GM21576 (cell line): ENCODE data around the gene ZNF684.
"Not testable (repeated sequence)": the region's sequence is repeated elsewhere in the genome, so short reads cannot be mapped to it uniquely, and the experiment has no call there.

Experiments
- ATAC-seq: cut with Tn5 transposase; IDR thresholded peaks from one replicate; pipeline ENCODE4 v1.9.1; 2021; ENCODE audit warnings: mild to moderate bottlenecking, moderate library complexity; ENCODE audit not compliant: unreplicated experiment

ZNF684 gene

DNA sequence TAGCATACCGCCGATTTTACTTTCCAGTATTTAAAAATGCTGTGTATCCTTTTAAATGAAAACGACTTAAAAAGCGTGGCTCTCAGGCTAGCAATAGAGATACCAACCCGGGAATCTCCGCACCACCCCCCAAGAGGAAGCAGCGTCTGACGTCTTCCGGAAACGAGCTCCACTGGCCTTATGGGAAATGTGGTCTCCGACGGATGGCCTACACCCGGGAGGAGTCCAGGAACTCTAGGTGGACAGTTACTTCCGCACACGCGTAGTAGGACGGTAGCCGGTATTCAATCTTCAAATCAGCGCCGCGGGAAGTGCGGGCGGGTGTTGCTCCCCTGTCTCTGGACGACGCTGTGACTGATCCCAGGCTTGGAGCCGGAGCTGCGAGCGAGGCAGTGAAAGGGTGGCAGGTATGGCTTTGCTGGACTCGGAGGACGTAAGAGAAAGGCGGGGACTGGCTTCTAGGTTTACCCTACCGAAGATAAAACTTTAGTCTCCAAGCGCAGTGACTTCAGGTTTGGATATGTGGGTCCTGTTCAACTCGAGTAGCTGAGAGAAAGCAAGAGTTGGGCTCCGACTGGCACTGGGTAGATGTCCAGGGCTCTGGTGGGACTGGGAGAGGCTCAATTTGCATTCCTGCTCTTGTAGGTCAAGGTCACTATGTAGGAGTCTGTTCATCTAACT is at the start of gene ZNF684:
Gene ZNF684 (plus strand): TSS at position 257 of the 681 bp plus-strand sequence. CDS start 1,530 bp downstream, outside the sequence.
- peak; percentile 97 for ATAC-seq

DNA sequence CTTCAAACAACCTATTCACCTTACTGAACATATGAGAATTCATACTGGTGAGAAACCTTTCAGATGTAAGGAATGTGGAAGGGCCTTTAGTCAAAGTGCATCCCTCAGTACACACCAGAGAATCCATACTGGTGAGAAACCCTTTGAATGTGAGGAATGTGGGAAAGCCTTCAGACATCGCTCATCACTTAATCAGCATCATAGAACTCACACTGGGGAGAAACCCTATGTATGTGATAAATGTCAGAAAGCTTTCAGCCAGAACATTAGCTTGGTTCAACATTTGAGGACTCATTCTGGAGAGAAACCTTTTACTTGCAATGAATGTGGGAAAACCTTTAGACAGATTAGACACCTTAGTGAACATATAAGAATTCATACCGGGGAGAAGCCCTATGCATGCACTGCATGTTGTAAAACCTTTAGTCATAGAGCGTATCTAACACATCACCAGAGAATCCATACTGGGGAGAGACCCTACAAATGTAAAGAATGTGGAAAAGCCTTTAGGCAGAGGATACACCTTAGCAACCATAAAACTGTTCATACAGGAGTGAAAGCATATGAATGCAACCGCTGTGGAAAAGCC is 36.0 kb upstream of the ZNF684 start:
- no peak for ATAC-seq

DNA sequence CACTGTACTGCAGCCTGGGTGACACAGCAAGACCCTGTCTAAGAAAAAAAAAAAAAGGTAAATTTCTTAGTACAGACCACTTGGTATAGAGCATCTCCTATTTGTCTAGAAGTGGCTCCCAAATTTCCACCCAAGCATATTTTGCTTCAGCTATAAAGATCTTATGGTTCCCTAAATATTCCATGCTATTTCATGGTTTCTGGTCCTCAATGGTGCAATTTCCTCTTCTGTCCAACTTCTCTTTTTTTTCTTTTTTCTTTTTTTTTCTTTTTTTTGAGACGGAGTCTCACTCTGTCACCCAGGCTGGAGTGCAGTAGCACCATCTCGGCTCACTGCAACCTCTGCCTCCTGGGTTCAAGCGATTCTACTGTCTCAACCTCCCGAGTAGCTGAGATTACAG is 28.8 kb upstream of the ZNF684 start:
- not testable (repeated sequence) for ATAC-seq

DNA sequence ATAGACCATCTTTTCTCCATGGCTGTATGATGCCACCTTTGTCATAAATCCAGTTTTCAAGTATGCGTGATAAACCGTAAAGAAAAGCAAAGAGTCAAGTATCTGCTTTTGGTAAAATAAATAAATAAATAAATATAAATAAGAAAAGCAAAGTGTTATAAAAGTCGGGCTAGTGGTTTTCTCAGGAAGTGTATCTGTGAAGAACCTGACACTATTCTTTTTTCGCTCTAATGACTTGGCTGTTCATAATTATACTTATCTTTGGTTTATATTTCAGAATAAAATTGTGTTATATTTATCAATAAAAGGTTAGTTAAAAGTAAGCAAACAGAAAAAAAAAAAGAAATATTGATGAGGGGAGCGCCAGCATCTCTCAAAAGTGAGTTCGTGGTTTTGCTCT is 23.5 kb upstream of the ZNF684 start:
- no peak for ATAC-seq

DNA sequence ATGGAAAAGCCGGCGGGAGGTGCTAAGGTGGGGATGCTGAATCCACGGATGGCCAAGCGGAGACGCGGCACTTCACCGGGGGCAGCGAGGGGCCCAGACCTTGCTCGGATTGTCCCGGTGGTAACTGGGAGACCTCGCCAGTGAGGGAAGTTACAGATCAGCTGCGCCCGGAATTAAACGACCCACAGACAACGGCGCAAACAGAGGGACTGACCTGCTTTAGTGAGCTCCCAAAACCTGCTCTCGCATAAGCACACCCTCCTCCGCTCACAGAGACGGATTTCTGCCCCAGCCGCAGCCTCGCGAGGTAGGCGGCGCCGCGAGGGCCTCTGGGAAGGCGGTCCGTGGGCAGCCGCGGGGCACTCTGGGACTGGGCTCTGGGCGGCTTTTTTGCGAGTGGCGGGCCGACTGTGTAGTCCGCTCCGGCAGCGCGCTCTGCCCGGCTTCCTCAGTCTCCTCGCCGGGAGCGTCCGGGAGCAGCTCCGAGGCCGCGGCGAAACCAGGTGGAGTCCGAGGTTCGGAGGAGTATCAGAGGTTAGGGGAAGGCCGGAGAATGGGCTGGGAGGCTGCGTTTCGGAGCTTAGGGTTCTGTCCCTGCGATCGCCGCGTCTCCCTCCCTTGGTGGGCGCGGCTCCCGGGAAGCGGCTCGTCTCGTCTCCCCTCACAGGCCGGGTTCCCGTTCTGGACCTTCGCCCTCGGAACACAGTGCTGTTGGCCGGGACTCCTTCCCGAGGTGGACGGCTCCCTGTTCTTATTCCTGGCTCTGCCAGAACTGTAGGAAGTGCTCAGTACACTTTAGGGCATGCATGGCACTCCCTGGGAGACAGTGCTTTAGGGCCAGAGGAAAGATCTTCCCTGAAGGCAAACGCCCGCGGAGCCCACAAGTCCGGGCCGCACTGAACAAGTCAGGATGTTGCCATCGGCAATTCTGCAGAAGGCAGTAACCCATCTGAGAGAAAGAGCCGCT is 22.8 kb upstream of the ZNF684 start, which contains the start of gene EXO5:
Gene EXO5 (plus strand): TSS at position 393 of the 967 bp plus-strand sequence. CDS start 5,778 bp downstream, outside the sequence.
- ATAC-seq: peak; percentile 75

DNA sequence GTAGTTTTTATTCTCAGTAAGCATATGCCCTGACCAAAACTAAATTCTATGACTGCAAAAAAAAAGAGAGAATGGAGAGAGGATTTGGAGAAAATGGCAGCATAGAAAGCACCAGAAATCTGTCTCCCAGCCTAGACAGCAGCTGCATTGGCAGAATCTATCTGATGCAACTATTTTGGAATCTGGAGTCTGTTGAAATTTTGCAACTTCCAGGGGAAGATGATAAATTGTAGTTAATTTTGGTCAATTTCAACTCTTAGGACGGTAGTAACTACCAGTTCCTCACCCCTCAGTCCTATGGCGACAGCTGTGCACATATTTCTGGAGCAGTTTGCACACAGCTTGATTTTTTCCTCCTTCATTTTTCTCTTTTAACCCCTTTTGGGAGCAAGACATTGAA is 11.9 kb upstream of the ZNF684 start:
- ATAC-seq: no peak

DNA sequence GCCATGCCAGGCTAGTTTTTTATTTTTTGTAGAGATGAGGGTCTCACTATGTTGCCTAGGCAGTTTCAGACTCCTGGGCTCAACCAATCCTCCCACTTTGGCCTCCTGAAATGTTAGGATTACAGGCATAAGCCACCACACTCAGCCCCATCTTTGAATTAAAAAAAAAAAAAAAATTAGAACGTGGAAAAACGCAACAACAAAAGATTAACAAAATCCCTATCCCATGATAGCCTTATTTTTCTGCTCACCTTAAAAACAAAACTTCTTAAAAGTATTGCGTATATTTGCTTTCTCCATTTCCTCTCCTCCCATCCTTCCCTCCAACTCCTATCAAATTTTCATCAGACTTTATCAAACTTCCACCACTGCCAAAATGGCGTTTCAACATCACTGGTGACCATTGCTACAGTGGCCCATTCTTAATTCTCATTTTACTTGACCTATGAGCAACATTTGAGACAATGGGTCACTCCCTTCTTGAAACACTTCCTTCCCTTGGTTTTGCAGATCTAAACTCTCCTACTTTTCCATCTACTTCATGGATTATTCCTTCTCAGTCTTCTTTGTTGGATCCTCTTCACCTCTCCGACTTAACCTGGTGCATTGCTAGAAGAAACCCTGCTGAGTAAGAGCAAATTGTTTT is 579 bp upstream of the ZNF684 start:
- no peak for ATAC-seq

DNA sequence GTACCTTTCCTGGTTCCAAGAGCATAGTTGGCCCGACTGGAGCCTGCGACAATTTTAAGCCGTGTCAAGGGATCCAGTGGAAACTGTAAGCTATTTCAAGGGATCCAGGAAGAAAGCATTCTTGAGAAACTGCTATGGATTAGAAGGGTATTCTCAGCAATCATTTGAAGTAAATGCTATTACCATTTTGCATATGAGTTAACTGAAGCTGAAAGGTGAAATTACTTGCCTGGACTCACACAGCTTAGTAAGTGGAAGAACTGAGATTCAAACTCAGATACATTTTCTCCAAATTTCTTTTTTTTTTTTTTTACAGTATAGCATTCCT is 589 bp downstream of the ZNF684 start:
- ATAC-seq: no peak

DNA sequence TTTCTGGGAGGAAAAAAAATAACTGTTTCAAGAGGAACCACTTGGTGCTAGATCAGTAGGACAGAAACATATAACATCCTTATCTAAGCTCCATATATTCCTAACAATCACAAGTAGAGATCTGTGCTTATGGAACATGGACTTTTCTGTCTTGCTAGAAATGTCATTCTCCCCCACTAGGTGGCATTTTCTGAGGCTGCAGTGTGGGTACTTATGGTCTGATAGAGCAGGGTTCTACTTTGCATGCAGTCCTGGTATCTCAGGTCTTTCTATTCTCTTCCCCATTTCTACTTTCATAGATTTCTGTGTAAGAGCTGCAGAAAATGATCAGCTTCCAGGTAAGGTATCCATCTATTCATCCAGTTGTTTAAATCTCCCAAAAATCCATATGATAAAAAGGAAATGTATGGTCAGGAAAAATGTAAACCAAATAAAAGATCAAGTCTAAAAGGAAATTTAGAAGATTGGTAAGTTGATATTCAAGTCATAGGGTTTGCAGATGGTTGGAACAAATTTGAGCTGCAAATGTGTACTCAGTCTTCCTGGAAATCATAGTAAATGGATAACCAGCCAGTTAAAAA is 1.5 kb downstream of the ZNF684 start:
- ATAC-seq: no peak

DNA sequence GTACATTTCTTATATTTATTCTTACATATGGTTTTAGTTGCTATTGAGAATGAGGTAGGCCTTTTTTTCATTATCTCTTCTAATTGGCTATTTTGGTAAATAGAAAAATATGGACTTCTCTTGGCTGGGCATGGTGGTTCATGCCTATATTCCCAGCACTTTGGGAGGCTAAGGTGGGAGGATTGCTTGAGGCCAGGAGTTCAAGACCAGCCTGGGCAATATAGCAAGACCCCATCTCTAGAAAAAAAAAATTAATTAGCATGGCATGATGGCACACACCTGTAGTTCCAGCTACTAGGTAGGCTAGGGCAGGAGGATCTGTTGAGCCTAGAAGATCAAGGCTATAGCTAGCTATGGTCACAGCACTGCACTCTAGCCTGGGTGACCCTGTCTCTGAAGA is 3.2 kb downstream of the ZNF684 start:
- ATAC-seq: no peak

DNA sequence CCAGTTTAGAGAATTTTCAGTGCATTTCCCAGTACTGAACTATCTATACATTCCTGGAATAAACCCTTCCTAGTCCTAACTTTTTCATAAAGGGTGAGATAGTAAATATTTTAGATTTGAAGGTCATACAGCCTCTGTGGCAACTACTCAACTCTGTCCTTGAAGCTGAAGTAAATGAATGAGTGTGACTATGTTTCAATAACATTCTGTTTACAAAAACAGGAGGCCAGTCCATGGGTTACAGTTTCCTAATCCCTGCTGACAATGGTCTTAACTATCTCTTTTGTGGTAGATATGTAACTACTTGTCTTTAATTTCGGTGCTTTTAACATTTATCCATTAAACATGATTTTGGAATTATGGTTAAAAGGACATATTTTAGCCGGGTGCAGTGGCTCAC is 4.3 kb downstream of the ZNF684 start:
- no peak for ATAC-seq

DNA sequence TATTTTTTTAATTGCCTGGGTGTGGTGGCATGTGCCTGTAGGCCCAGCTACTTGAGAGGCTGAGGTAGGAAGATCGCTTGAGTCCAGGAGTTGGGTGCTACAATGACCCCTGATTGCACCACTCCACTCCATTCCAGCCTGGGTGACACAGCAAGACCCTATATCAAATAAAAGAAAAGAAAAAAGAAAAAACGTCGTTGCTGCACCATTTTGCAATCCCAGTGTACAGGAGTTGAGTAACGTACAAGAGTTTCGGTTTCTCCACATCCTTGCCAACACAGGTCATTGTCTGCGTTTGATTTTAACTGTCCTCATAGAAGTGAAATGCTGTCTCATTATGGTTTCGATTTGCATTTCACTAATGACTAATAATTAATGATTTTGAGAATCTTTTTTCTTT is 7.9 kb downstream of the ZNF684 start:
- ATAC-seq: no peak

DNA sequence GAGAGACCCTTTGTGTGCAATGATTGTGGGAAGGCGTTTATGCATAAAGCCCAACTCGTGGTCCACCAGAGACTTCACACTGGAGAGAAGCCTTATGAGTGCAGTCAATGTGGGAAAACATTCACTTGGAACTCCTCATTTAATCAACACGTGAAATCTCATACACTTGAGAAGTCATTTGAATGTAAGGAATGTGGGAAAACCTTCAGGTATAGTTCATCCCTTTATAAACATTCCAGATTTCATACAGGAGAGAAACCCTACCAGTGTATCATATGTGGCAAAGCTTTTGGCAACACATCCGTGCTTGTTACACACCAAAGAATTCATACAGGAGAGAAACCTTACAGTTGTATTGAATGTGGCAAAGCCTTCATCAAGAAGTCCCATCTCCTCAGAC is 15.5 kb downstream of the ZNF684 start:
- ATAC-seq: no peak

DNA sequence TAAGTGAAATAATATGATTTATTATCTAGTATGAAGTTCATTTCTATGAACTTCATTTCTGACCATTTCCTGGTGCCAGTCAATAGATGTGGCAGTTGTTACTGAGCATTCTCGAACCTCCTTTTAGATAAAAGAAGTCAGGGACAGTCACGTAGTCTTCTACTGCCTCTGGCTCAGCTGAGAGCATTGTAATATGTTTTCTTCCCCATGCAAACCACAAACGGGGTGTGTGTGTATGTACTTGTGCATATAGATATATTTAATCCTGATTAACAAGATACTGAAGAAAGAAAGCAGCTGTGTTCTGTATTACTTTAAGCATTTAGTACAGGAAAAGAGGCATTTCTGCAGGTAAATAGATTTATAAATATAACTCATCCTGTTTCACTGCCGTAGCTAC is 21.6 kb downstream of the ZNF684 start:
- no peak for ATAC-seq

DNA sequence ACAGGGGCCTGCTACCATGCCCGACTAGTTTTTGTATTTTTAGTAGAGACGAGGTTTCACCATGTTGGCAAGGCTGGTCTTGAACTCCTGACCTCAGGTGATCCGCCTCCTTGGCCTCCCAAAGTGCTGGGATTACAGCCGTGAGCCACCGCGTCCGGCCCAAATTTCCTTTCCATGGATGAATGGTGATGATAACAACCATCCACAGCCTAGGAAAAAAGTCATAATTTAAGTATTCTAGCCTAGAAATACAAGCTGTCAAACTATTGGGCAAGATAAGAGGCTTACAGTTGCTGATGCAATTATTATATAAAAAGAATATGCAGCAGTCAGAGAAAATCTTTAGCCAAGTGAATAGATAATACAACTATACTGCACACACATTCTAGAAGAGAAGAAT is 23.4 kb downstream of the ZNF684 start:
- ATAC-seq: not testable (repeated sequence)

DNA sequence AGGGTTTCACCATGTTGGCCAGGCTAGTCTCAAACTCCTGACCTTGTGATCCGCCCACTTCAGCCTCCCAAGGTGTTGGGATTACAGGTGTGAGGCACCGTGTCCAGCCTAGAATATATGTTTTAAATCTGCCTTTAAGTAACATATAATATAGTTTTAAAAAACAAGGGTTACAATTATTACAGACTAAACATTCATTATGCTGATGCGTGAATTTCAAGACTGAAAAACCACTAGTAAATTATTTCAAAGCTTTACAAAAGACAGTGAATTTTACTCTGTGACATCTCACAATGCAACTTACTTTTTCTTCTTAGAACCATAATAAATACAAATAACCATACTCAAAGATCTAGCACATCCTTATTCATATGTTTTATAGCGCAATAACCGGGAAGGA is 24.7 kb downstream of the ZNF684 start:
- no peak for ATAC-seq

DNA sequence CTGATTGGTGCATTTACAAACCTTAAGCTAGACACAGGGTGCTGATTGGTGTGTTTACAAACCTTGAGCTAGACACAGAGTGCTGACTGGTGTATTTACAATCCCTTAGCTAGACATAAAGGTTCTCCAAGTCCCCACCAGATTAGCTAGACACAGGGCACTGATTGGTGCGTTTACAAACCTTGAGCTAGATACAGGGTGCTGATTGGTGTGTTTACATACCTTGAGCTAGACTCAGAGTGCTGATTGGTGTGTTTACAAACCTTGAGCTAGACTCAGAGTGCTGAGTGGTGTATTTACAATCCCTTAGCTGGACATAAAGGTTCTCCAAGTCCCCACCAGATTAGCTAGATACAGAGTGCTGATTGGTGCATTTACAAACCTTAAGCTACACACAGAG is 26.8 kb downstream of the ZNF684 start:
- ATAC-seq: not testable (repeated sequence)

DNA sequence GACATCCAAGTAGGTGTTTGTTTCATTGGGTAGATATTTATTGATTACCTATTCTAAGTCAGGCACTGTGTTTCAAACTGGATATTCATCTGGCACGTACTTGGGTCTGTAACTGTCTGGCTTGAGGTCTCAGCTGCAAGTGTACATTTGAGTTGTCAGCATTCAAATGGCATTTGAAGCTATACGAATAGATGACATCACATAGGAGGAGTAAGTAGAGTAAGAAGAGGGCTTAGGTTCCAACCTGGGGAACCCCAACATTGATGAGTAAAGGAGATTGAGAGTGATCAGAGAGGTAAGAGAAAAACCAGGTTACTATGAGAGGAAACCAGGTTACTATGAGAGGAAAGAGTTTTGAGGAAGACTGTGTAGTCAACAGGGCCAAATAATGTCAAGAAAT is 30.7 kb downstream of the ZNF684 start:
- ATAC-seq: no peak

DNA sequence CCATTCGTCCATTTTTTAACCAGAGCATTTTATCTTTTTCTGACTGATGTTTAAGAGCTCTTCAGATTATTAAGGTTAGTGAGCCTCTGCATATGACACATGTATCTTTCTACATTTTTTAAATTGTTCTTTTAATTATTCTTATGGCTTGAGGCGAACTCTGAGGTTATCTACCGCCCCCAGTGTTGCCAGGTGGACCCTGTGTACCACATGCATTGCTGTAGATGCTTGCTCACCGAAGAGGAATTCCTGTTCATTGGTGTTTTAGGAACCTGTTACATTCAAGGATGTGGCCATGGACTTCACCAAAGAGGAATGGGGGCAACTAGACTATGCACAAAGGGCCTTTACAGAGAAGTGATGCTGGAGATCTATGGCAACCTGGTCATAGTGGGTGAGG is 31.8 kb downstream of the ZNF684 start:
- no peak for ATAC-seq

DNA sequence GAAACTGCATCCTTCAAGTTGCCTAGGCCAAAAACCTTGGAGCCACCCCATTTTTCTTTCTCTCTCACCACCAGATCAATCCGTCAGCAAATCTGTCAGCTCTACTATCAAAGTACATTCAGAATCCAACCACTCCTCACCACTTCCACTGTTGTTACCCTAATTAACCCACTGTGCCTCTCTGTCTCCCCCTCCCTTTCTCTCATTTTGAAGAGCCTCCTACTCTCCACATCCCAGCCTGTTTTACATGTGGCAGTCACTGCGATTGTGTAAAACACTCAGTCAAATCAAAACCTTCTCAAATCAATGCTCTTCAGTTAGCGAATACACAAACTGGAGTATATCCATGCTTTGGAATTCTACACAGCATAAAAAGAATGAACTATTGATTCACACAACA is 33.1 kb downstream of the ZNF684 start:
- no peak for ATAC-seq

DNA sequence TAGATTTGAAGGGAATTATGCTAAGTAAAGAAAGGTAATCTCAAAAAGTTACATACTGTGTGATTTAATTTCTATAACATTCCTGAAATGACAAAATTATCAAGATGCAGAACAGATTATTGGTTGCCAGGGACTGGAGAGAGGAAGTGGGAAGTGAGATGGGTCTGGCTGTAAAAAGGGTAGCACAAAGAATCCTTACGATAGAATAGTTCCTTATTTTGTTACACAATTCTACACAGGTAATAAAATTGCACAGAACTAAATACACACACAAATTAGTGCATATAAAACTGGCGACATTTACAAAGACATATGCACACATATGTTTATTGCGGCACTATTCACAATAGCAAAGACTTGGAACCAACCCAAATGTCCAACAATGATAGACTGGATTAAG is 33.5 kb downstream of the ZNF684 start:
- no peak for ATAC-seq
